Measurements from ENCODE around the gene ZNF561. TPM values are rescaled to one million over a fixed set of nuclear protein-coding genes. Genes with fewer than 3 reads are reported as not detected.

The ZNF561 gene
- polyA plus RNA-seq, 3 donors: 11.0 to 14.3 (median 12.5) TPM

GRCh38 chr19:9645472-9645871 is 24.4 kb upstream of the ZNF561 start:
- peaks cover 4 to 15% (median 11%) of the 10 kb centered on the region in 7 donors for H3K9me3 Mint-ChIP-seq
- H3K4me1 Mint-ChIP-seq: no peaks in the 10 kb centered on the region
- H3K27ac Mint-ChIP-seq: peak overlapping the region in 3 of 7 donors; percentile 14 to 38 (median 37)
- peaks cover 11 to 59% of the 10 kb centered on the region in 2 donors for H3K36me3 ChIP-seq (replicated peaks in 1 of 2; ENCODE audit: control insufficient read depth in 1 of 2, insufficient read depth in 2 of 2, low read length in 2 of 2)
- H3K27me3 Mint-ChIP-seq (ENCODE audit: low read depth in 3 of 3): no peaks in the 10 kb centered on the region
- H3K9ac ChIP-seq (ENCODE audit: insufficient read depth, low read length, poor library complexity, severe bottlenecking): no peak overlapping the region
- intact Hi-C loops (cut with micrococcal nuclease): no loop called here
- no CpG with 5 or more reads among the region's 1 CpG for WGBS (ENCODE audit: insufficient coverage)
- no peak overlapping the region for H2AFZ ChIP-seq (ENCODE audit: insufficient read depth, low read depth, low read length, poor library complexity, severe bottlenecking)
- DNase-seq: no peak
- H3K27me3 ChIP-seq (ENCODE audit: control insufficient read depth in 2 of 2, insufficient read depth in 2 of 2, low read length in 2 of 2): no peaks in the 10 kb centered on the region
- peaks cover 10 to 12% of the 10 kb centered on the region in 2 donors for H3K9me3 ChIP-seq (replicated peaks in 1 of 2; ENCODE audit: control insufficient read depth in 1 of 2, insufficient read depth in 1 of 2, low read length in 2 of 2)
- peaks cover 38 to 55% of the 10 kb centered on the region in 2 donors for H3K36me3 Mint-ChIP-seq
- TF ChIP-seq, protein P1, sequence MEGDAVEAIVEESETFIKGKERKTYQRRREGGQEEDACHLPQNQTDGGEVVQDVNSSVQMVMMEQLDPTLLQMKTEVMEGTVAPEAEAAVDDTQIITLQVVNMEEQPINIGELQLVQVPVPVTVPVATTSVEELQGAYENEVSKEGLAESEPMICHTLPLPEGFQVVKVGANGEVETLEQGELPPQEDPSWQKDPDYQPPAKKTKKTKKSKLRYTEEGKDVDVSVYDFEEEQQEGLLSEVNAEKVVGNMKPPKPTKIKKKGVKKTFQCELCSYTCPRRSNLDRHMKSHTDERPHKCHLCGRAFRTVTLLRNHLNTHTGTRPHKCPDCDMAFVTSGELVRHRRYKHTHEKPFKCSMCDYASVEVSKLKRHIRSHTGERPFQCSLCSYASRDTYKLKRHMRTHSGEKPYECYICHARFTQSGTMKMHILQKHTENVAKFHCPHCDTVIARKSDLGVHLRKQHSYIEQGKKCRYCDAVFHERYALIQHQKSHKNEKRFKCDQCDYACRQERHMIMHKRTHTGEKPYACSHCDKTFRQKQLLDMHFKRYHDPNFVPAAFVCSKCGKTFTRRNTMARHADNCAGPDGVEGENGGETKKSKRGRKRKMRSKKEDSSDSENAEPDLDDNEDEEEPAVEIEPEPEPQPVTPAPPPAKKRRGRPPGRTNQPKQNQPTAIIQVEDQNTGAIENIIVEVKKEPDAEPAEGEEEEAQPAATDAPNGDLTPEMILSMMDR (IDR thresholded peaks at IDR 0.05): no peak
- H3K27ac ChIP-seq (ENCODE audit: low read depth in 1 of 2, low read length in 2 of 2): no peak overlapping the region
- peaks cover 13% of the 10 kb centered on the region for H4K20me1 ChIP-seq (ENCODE audit: insufficient read depth, low read length)
- no peak overlapping the region for H3K4me3 Mint-ChIP-seq
- no peak overlapping the region for H3K4me3 ChIP-seq (replicated peaks in 1 of 3; ENCODE audit: low read depth in 2 of 3, low read length in 3 of 3)
- peaks cover 10% of the 10 kb centered on the region for H3K79me2 ChIP-seq (ENCODE audit: insufficient read depth, low read length)
- no peaks in the 10 kb centered on the region for H3K4me1 ChIP-seq (ENCODE audit: control insufficient read depth in 1 of 2, insufficient read depth in 2 of 2, low read length in 2 of 2)
- no peak overlapping the region for H3K4me2 ChIP-seq (replicated peaks; ENCODE audit: extremely low read depth, low read length, poor library complexity, severe bottlenecking)

- H3K9me3 Mint-ChIP-seq: peaks cover 4 to 16% (median 12%) of the 10 kb centered on the region in 7 donors
- intact Hi-C loops (cut with micrococcal nuclease): no loop called here
- TF ChIP-seq, protein P1 (IDR thresholded peaks at IDR 0.05): no peak
- Histone ChIP-seq H3K27me3 (ENCODE audit: control insufficient read depth in 2 of 2, insufficient read depth in 2 of 2, low read length in 2 of 2) (no peaks in the 10 kb centered on the region), H3K4me2 (replicated peaks; ENCODE audit: extremely low read depth, low read length, poor library complexity, severe bottlenecking) (no peak overlapping the region), H3K27ac (ENCODE audit: low read depth in 1 of 2, low read length in 2 of 2) (no peak overlapping the region), H3K4me1 (ENCODE audit: control insufficient read depth in 1 of 2, insufficient read depth in 2 of 2, low read length in 2 of 2) (no peaks in the 10 kb centered on the region), H2AFZ (ENCODE audit: insufficient read depth, low read depth, low read length, poor library complexity, severe bottlenecking) (no peak overlapping the region), H3K79me2 (ENCODE audit: insufficient read depth, low read length) (peaks cover 3% of the 10 kb centered on the region), H3K9ac (ENCODE audit: insufficient read depth, low read length, poor library complexity, severe bottlenecking) (no peak overlapping the region), H4K20me1 (ENCODE audit: insufficient read depth, low read length) (peaks cover 13% of the 10 kb centered on the region), H3K36me3 (replicated peaks in 1 of 2; ENCODE audit: control insufficient read depth in 1 of 2, insufficient read depth in 2 of 2, low read length in 2 of 2) (peaks cover 8 to 49% of the 10 kb centered on the region in 2 donors), H3K9me3 (replicated peaks in 1 of 2; ENCODE audit: control insufficient read depth in 1 of 2, insufficient read depth in 1 of 2, low read length in 2 of 2) (peaks cover 10 to 12% of the 10 kb centered on the region in 2 donors), H3K4me3 (replicated peaks in 1 of 3; ENCODE audit: low read depth in 2 of 3, low read length in 3 of 3) (no peak overlapping the region)
- H3K27me3 Mint-ChIP-seq (ENCODE audit: low read depth in 3 of 3): no peaks in the 10 kb centered on the region
- no peak overlapping the region for H3K4me3 Mint-ChIP-seq
- H3K4me1 Mint-ChIP-seq: no peaks in the 10 kb centered on the region
- DNase-seq: no peak
- H3K27ac Mint-ChIP-seq: no peak overlapping the region
- WGBS (ENCODE audit: insufficient coverage): no CpG with 5 or more reads among the region's 4 CpGs
- H3K36me3 Mint-ChIP-seq: peaks cover 29 to 51% of the 10 kb centered on the region in 2 donors
These were observed 23.4 kb upstream of the ZNF561 start for GRCh38 chr19:9644472-9644871.

Measured in CD14-positive monocyte (primary cell).